ENCODE results near the gene DDX20.

The DDX20 gene

GRCh38 chr1:111768625-111769024 lies 12.9 kb downstream of the DDX20 start:
- Histone ChIP-seq H3K9me2 (replicated peaks; ENCODE audit: control insufficient read depth, low read length) (no peaks in the 10 kb centered on the region), H3K4me1 (ENCODE audit: control insufficient read depth, low read length) (0 out of 2 replicates have a peak, but pooled peaks cover 2% of the 10 kb centered on the region), H3F3A (ENCODE audit: control insufficient read depth, insufficient read depth) (peaks cover 11% of the 10 kb centered on the region), H3K4me2 (ENCODE audit: low read length) (no peak overlapping the region), H3K9me3 (ENCODE audit: control insufficient read depth, insufficient read depth, low read length) (no peaks in the 10 kb centered on the region), H3K27ac (ENCODE audit: low read depth, low read length) (no peak overlapping the region), H3K27me3 (ENCODE audit: control insufficient read depth, low read length) (no peaks in the 10 kb centered on the region), H3K79me2 (ENCODE audit: control insufficient read depth, low read length) (peaks cover 41% of the 10 kb centered on the region), H3K36me3 (ENCODE audit: control insufficient read depth, low read length) (peaks cover 78% of the 10 kb centered on the region), H4K20me1 (ENCODE audit: control insufficient read depth, insufficient read depth, low read depth, low read length) (peaks cover 5% of the 10 kb centered on the region; the same call in 1 of the 2 replicates), H3K4me3 (ENCODE audit: low read length) (no peak overlapping the region)
- TF ChIP-seq CTCF (IDR thresholded peaks at IDR 0.05; ENCODE audit: low read depth, low read length, poor library complexity, severe bottlenecking): no peak
- TF ChIP-seq EZH2phosphoT487 (IDR thresholded peaks at IDR 0.05; ENCODE audit: borderline replicate concordance, low read length): no peak

GRCh38 chr1:111769517-111770146 lies 13.9 kb downstream of the DDX20 start:
- TF ChIP-seq CTCF (IDR thresholded peaks at IDR 0.05; ENCODE audit: low read depth, low read length, poor library complexity, severe bottlenecking) (peak; percentile 81), EZH2phosphoT487 (IDR thresholded peaks at IDR 0.05; ENCODE audit: borderline replicate concordance, low read length) (no peak)
- peaks cover 5% of the 10 kb centered on the region; the same call in 1 of the 2 replicates for H4K20me1 ChIP-seq (ENCODE audit: control insufficient read depth, insufficient read depth, low read depth, low read length)

GRCh38 chr1:111770916-111771315 lies 15.2 kb downstream of the DDX20 start:
- Histone ChIP-seq H3K4me2 (ENCODE audit: low read length) (no peak overlapping the region), H3K27ac (ENCODE audit: low read depth, low read length) (no peak overlapping the region), H3K27me3 (ENCODE audit: control insufficient read depth, low read length) (no peaks in the 10 kb centered on the region), H3K4me1 (ENCODE audit: control insufficient read depth, low read length) (0 out of 2 replicates have a peak, but pooled peaks cover 2% of the 10 kb centered on the region), H3K9me2 (replicated peaks; ENCODE audit: control insufficient read depth, low read length) (no peaks in the 10 kb centered on the region), H3K36me3 (ENCODE audit: control insufficient read depth, low read length) (peaks cover 56% of the 10 kb centered on the region), H3K4me3 (ENCODE audit: low read length) (no peak overlapping the region), H3K79me2 (ENCODE audit: control insufficient read depth, low read length) (peaks cover 37% of the 10 kb centered on the region), H3K9me3 (ENCODE audit: control insufficient read depth, insufficient read depth, low read length) (no peaks in the 10 kb centered on the region), H4K20me1 (ENCODE audit: control insufficient read depth, insufficient read depth, low read depth, low read length) (peaks cover 5% of the 10 kb centered on the region; the same call in 1 of the 2 replicates), H3F3A (ENCODE audit: control insufficient read depth, insufficient read depth) (peaks cover 11% of the 10 kb centered on the region)
- TF ChIP-seq EZH2phosphoT487 (IDR thresholded peaks at IDR 0.05; ENCODE audit: borderline replicate concordance, low read length) (no peak), CTCF (IDR thresholded peaks at IDR 0.05; ENCODE audit: low read depth, low read length, poor library complexity, severe bottlenecking) (no peak)

More at GRCh38 chr1:111769517-111770146, 13.9 kb downstream of the DDX20 start:
- H3K4me3 ChIP-seq (ENCODE audit: low read length): no peak overlapping the region
- H3K27ac ChIP-seq (ENCODE audit: low read depth, low read length): no peak overlapping the region
- H3K4me2 ChIP-seq (ENCODE audit: low read length): no peak overlapping the region
- H3K9me3 ChIP-seq (ENCODE audit: control insufficient read depth, insufficient read depth, low read length): no peaks in the 10 kb centered on the region
- peaks cover 39% of the 10 kb centered on the region for H3K79me2 ChIP-seq (ENCODE audit: control insufficient read depth, low read length)
- no peaks in the 10 kb centered on the region for H3K27me3 ChIP-seq (ENCODE audit: control insufficient read depth, low read length)
- H3F3A ChIP-seq (ENCODE audit: control insufficient read depth, insufficient read depth): peaks cover 11% of the 10 kb centered on the region
- no peaks in the 10 kb centered on the region for H3K9me2 ChIP-seq (replicated peaks; ENCODE audit: control insufficient read depth, low read length)
- H3K36me3 ChIP-seq (ENCODE audit: control insufficient read depth, low read length): peaks cover 68% of the 10 kb centered on the region
- H3K4me1 ChIP-seq (ENCODE audit: control insufficient read depth, low read length): 0 out of 2 replicates have a peak, but pooled peaks cover 2% of the 10 kb centered on the region

Data from DOHH2 (cell line).